Medulla oblongata (tissue), 1 donor: ENCODE data around the gene UBC.
A peak's percentile ranks its signal among the peaks of the same experiment; 100 is the strongest.
"Not testable (repeated sequence)": the region's sequence is repeated elsewhere in the genome, so short reads cannot be mapped to it uniquely, and the experiment has no call there.

Experiments used
- DNase-seq: peaks from one replicate; pipeline ENCODE4 v3.0.0-alpha.2; 2015; ENCODE audit errors: extremely low spot score

The UBC gene

DNA sequence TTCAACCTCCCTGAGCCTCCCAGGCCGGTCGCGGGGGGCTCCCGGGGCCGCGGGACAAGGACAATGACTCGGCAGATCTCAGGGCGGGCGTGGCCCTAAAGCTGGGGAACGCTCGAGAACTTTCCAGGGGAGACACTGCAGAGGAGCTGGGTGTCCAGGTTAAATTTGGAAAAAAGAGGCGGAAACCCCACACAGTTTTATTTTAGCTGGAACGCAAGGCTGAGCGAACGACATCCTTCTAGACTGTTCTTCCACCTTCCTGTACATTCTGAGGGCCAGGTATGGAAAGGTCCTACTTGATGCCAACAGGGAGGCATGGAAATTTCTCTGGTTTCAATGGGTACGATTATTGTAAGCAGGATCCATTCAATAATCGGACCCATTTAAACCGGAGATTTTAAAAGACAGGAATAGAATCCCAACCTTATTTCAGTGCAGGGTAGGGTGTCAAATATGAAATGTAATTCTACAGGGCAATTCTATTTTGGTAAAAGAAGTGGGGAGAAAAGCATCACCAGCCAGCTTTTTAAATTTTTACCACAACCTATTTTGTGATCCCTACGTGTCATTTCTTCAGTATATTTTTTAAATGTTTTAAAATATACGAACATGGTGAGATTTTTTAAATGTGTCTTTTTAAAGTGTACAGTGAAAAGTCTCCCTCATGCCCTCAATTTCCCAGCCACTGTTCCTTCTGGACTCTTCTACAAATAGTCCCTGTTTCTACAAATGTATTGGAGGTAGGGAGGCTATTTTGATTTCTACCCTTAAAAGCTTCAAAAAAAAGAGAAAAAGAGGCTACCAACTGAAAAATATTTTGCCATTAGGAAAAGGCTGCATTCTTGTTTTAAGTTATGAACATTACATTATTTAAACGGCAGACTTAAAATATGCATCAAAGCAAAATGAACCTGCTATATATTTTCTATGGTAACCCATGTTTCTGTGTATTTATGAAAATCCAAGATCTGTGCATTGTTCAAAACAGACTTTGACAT is 1.1 kb upstream of the UBC start:
- DNase-seq: peak; percentile 88

- DNase-seq: peak; percentile 85
Measured at GRCh38 chr12:124913474-124914391, 717 bp downstream of the UBC start.

GRCh38 chr12:124912529-124913287 is 1.7 kb downstream of the UBC start:
- peak; percentile 48 for DNase-seq

GRCh38 chr12:124911521-124911920 is 2.9 kb downstream of the UBC start:
- DNase-seq: not testable (repeated sequence)

DNA sequence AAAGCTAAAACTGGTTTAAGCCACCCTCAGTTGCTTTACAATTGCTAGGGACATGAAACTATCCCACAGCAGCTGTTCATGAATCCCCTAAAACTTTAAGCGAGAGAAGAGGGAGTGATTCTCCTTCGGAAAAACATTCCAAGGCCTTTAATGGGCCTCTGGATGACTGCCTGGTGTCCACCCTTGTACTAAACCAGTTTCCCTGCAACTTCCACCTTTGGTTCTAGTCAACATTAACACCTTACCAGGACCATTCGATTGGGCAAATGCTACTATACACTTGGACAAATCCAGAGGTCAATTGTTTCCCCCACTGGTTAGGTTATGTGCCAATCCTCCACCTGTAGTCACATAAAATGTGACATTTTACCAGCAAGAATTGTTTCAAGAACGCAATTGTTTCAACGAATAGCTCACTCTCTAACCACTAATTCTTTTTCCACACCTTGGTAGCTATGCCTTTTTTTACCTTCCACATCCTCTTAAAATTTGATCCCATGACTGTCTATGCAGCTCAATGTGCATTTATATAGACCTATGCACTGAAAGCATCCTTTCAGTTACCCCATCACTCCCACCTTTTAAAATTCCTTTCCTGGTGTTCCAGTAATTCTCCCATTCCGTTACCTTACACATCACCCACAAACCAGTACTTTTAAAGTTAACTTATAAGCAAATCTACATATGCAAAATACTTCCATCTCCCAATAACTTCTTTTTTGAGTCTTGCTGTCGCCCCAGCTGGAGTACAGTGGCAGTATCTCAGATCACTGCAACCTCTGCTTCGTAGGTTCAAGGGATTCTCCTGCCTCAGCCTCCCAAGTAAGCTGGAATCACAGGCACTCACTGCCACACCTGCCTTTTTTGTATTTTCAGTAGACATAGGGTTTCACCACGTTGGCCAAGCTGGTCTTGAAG is 3.6 kb downstream of the UBC start:
- DNase-seq: peak; percentile 78

DNA sequence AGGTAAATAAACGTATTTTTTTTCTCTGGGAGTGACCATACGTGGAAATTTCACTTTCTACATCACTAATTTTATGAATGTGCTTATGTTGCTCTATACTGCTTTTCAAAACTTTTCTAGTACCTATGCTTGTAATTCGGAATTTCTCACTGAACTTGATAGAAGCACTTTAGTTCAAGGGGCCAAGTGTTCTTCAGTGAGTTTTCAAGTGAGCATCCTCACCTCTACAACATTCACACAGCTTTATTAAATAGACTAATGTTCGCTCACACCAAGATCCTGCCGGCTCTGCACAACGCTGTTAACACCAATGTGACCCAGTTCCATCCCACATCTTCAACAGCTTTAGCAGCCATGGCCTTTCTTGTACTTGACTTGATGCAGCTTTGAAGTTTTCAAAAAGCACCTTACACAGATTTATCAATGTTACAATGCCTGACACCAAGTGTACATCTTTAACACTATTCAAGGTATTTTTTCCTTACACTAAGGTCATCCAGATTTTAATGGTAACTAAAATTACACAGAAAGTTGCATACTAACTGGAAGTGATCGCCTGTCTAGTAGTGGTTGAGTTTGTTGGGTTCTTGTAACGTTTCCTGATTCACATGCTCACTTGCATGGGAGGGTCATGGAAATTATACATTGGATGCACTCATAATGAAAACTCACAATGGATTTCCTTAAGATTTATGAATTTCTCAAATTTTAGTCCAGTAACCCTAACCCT is 4.5 kb downstream of the UBC start:
- DNase-seq: peak; percentile 46

GRCh38 chr12:124906606-124907261 is 7.7 kb downstream of the UBC start:
- peak; percentile 98 for DNase-seq

DNA sequence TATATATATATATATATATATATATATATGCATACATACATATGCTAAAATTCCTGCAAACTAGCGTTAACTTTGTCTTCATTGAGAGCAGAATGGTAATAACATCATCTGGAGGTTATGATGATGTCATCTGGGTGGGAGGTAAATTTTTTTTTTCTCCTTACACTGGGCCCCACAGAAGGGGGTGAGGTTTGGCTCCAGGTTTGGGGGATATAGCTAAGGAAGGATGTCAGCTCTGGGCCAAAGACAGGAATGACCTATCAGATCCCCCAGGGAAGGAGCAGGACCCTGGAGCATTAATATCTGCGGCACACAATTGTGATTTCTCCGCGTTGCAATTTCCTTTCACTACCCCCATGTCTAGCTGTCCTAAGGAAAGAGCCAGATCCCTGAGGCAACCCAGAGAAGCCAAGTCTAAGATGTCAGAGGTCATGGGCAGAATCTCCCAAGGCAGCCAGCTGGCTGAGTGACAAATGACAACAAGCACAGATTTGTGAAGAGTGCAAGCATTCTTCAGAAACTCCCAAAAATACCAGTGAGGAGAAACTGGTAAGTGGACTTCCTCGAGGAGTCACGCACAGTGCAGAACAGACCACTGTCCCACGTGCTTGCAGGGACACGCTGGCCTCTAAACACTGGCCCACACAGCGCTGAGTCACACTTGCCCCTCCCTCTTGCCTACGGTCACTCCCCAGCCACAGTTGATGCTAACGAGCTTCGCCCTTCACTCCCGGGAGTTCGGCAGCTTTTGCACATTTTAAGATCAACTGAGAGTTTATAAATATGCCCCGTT is 9.9 kb downstream of the UBC start:
- peak; percentile 91 for DNase-seq

DNA sequence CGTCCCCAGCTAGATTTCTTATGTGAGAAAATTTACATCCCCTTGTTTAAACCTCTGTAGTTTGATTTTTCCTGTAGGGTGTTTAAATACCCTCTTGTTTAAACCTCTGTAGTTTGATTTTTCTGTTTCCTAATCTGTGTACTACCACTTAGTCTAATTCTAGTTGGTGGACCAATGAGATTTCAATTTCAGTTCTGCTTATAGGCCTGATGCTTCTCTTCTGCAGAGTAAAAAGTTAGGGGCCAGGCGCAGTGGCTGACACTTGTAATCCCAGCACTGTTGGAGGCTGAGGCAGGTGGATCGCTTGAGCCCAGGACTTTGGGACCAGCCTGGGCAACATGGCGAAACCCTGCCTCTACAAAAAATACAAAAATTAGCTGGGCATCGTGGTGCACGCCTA is 11.5 kb downstream of the UBC start:
- no peak for DNase-seq

DNA sequence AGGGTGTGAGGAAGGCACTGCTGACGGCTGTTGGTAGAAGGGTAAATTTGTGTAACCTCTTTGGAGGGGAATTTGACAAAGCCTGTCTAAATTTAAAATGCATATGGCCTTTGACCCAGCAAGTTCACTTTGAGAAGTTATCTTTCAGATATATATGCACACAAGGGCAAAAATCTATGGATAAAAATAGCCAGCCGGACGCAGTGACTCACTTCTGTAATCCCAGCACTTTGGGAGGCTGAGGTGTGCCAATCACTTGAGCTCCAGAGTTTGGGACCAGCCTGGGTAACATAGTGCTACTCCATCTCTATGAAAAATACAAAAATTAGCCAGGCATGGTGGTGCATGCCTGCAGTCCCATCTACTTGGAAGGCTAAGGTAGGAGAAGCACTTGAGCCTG is 13.4 kb downstream of the UBC start:
- DNase-seq: no peak

- not testable (repeated sequence) for DNase-seq
Measured at GRCh38 chr12:124900345-124900795, 14.1 kb downstream of the UBC start.

GRCh38 chr12:124898923-124899294 is 15.5 kb downstream of the UBC start:
- no peak for DNase-seq

GRCh38 chr12:124898200-124898922 is 16.1 kb downstream of the UBC start:
- peak; percentile 73 for DNase-seq

DNA sequence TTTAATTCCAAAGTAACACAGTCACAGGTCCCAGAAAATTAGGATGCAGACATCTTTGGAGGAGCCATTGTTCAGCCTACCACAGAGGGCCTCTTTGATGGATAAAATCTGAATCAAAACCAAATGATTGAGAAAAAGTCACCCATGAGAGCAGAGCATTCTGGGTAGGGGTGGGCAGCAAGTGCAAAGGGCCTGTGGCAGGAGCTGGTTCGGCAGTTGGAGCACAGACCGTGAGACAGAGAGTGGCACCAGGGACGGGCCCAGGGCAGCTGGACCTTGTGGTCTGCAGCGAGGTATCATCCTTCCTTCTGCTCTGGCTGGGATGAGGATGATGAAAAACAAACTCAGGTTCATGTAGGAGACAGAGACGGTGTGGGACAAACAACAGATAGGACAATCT is 18.0 kb downstream of the UBC start:
- DNase-seq: no peak

DNA sequence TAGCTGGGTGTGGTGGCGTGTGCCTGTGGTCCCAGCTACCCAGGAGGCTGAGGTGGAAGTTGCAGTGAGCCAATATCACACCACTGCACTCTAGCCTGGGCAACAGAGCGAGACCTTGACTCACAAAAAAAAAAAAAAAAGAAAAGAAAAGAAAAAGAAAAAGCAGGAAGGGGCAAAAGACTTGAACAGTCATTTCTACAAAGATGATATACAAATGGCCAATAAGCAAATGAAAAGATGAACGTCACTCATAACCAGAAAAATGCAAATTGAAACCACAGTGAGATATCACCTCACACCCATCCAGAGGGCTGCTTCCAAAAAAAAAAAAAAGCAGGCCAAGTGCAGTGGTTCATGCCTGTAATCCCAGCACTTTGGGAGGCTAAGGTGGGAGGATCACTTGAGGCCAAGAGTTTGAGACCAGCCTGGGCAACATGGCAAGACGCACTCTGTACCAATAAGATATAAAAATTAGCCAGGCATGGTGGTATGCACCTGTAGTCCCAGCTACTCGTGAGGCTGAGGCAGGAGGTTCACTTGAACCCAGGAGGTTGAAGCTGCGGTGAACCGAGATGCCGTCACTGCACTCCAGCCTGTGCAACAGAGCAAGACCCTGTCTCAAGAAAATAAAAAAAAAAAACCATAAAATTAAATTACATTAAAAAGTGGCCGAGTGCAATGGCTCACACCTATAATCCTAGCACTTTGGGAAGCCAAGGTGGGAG is 20.5 kb downstream of the UBC start:
- DNase-seq: no peak

GRCh38 chr12:124888260-124888659 is 26.2 kb downstream of the UBC start:
- DNase-seq: no peak

DNA sequence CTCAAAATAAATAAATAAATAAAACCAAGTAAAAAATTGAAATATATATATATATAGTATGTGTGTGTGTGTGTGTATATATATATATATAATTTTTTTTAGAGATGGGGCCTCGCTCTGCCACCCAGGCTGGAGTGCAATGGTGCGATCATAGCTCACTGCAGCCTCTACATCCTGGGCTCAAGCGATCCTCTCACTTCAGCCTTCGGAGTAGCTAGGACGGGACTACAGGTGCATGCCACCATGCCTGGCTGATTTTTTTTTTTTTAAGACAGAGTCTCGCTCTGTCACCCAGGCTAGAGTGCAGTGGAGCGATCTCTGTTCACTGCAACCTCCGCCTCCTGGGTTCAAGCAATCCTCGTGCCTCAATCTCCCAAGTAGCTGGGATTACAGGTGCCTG is 26.7 kb downstream of the UBC start:
- DNase-seq: not testable (repeated sequence)
